GM19397 (cell line): ENCODE measurements around the gene DNMT1.

Experiments used
- ATAC-seq: cut with Tn5 transposase; IDR thresholded peaks from one replicate; pipeline ENCODE4 v1.9.1; 2021; ENCODE audit warnings: mild to moderate bottlenecking, moderate library complexity; ENCODE audit not compliant: unreplicated experiment

DNMT1 gene

GRCh38 chr19:10142701-10143375 lies 51.9 kb downstream of the DNMT1 start:
- no peak for ATAC-seq

- ATAC-seq: no peak
Observed at GRCh38 chr19:10141973-10142372, 52.8 kb downstream of the DNMT1 start.

GRCh38 chr19:10141479-10141878 lies 53.3 kb downstream of the DNMT1 start:
- no peak for ATAC-seq

- ATAC-seq: no peak
Observed at GRCh38 chr19:10139952-10140351, 54.8 kb downstream of the DNMT1 start.

GRCh38 chr19:10138879-10139795 lies 55.6 kb downstream of the DNMT1 start:
- no peak for ATAC-seq

- no peak for ATAC-seq
Observed at GRCh38 chr19:10137751-10138682, 56.7 kb downstream of the DNMT1 start.

- no peak for ATAC-seq
Observed at GRCh38 chr19:10136936-10137335, 57.8 kb downstream of the DNMT1 start.

GRCh38 chr19:10135551-10136334 lies 59.0 kb downstream of the DNMT1 start:
- no peak for ATAC-seq

GRCh38 chr19:10134040-10134439 lies 60.7 kb downstream of the DNMT1 start:
- no peak for ATAC-seq

- no peak for ATAC-seq
Observed at GRCh38 chr19:10133596-10133995, 61.2 kb downstream of the DNMT1 start.

GRCh38 chr19:10132905-10133304 lies 61.8 kb downstream of the DNMT1 start:
- no peak for ATAC-seq

GRCh38 chr19:10126213-10126639 lies 68.5 kb downstream of the DNMT1 start:
- no peak for ATAC-seq

- no peak for ATAC-seq
Observed at GRCh38 chr19:10124429-10124828, 70.3 kb downstream of the DNMT1 start.

GRCh38 chr19:10122045-10122444 lies 72.7 kb downstream of the DNMT1 start:
- ATAC-seq: no peak

GRCh38 chr19:10120538-10121189 lies 74.1 kb downstream of the DNMT1 start:
- ATAC-seq: no peak

GRCh38 chr19:10118960-10119359 lies 75.8 kb downstream of the DNMT1 start:
- no peak for ATAC-seq

- no peak for ATAC-seq
Observed at GRCh38 chr19:10116866-10117616, 77.7 kb downstream of the DNMT1 start.

- ATAC-seq: no peak
Observed at GRCh38 chr19:10116085-10116865, 78.5 kb downstream of the DNMT1 start.
